Tibial artery (tissue), 4 donors: ENCODE measurements around the gene ANKRD10.

ENCODE experiments used
- DNase-seq, 2 donors: peaks; one replicate each; pipeline ENCODE4 v3.0.0-alpha.2; 2019
- H3K27ac ChIP-seq, 2 donors: fragments of 200-600 bp; sonication (generic) in 1 of 2; 1 replicate in 1 of 2; 2 replicates in 1 of 2; pipeline ENCODE4 v1.5.1; 2018 to 2019; ENCODE audit warnings: mild to moderate bottlenecking in 1 of 2
- H3K27me3 ChIP-seq, 2 donors: fragments of 200-600 bp; sonication (generic) in 1 of 2; one replicate each; pipeline versions ENCODE4 v1.5.1 to v1.6.0; 2016 to 2019
- H3K36me3 ChIP-seq, 3 donors: fragments of 200-600 bp; sonication (generic) in 2 of 3; one replicate each; pipeline ENCODE4 v1.5.1; 2016 to 2019; ENCODE audit warnings: mild to moderate bottlenecking in 2 of 3
- H3K4me1 ChIP-seq, 4 donors: fragments of 200-600 bp; sonication (generic) in 2 of 4; 1 replicate in 3 of 4; 2 replicates in 1 of 4; pipeline ENCODE4 v1.5.1; 2016 to 2019
- H3K4me3 ChIP-seq, 2 donors: fragments of 200-600 bp; sonication (generic) in 1 of 2; 1 replicate in 1 of 2; 2 replicates in 1 of 2; pipeline ENCODE4 v1.5.1; 2018 to 2019; ENCODE audit warnings: mild to moderate bottlenecking in 2 of 2
- H3K9me3 ChIP-seq, 3 donors: fragments of 200-600 bp; sonication (generic) in 1 of 3; one replicate each; pipeline ENCODE4 v1.5.1; 2016 to 2019
- CTCF ChIP-seq, 2 experiments: fragments of 200-600 bp in 1 of 2; fragments of 450-650 bp in 1 of 2; IDR thresholded peaks; one replicate each; pipeline ENCODE4 v1.5.1; 2017 to 2019; ENCODE audit warnings: antibody characterized with exemption in 2 of 2, mild to moderate bottlenecking in 1 of 2, moderate library complexity in 1 of 2
- intact Hi-C: fragments of 100-400 bp; cut with DNase I; formaldehyde crosslinking; loops from one replicate; pipeline ENCODE4 v1.15.0; 2023; ENCODE audit warnings: low total_unique reads

Gene ANKRD10

DNA sequence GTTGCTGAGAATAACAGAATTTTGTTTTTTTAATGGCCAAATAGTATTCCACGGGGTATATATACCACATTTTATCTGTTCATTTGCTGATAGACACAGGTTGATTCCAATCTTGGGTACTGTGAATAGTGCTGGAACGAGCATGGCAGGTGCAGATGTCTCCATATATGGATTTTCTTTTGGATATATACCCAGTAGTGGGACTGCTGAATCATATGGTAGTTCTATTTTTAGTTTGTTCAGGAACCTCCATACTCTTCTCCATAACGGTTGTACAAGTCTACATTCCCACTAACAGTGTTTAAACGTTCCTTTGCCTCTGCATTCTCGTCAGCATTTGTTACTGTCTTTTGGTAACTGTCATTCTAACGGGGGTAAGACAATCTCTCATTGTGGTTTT, 17.3 kb downstream of the ANKRD10 start:
- Histone ChIP-seq H3K27me3 (no peaks in the 10 kb centered on the region), H3K4me1 (peaks cover 0 to 3% (median 0%) of the 10 kb centered on the region in 4 donors), H3K4me3 (no peak overlapping the region), H3K36me3 (peaks cover 0 to 16% (median 14%) of the 10 kb centered on the region in 3 donors), H3K27ac (no peak overlapping the region), H3K9me3 (no peaks in the 10 kb centered on the region)
- no peak for TF ChIP-seq CTCF (IDR thresholded peaks at IDR 0.05)
- intact Hi-C loops: no loop called here
- no peak for DNase-seq

DNA sequence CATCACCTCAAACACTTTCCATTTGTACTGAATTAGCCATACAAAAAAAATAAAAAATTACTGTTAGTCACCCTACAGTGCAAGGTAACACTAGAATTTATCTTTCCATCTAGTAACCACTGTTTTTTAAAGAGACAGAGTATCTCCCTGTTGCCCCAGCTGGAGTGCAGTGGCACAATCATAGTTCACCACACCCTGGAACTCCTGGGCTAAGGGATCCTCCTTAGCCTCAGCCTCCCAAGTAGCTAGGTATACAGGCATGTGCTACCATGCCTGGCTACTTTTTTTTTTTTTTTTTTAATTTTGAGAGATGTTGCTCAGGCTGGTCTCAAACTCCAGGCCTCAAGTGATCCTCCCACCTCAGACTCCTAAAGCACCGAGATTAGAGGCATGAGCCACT, 17.9 kb downstream of the ANKRD10 start:
- no peak for TF ChIP-seq CTCF (IDR thresholded peaks at IDR 0.05)
- peaks cover 0 to 20% (median 15%) of the 10 kb centered on the region in 3 donors for H3K36me3 ChIP-seq
- intact Hi-C loops: no loop called here

GRCh38 chr13:110894086-110894485, 20.8 kb downstream of the ANKRD10 start:
- no peak overlapping the region for H3K27ac ChIP-seq

More for the DNA sequence above, 17.9 kb downstream of the ANKRD10 start:
- Histone ChIP-seq H3K4me1 (no peaks in the 10 kb centered on the region), H3K27me3 (no peaks in the 10 kb centered on the region), H3K9me3 (no peaks in the 10 kb centered on the region), H3K27ac (no peak overlapping the region), H3K4me3 (no peak overlapping the region)
- DNase-seq: no peak

GRCh38 chr13:110893571-110893970, 21.3 kb downstream of the ANKRD10 start:
- H3K4me1 ChIP-seq: no peaks in the 10 kb centered on the region
- H3K4me3 ChIP-seq: no peak overlapping the region
- TF ChIP-seq CTCF (IDR thresholded peaks at IDR 0.05): no peak
- intact Hi-C loops: no loop called here
- H3K36me3 ChIP-seq: peaks cover 0 to 21% (median 17%) of the 10 kb centered on the region in 3 donors
- no peaks in the 10 kb centered on the region for H3K27me3 ChIP-seq
- DNase-seq: no peak
- H3K27ac ChIP-seq: no peak overlapping the region
- H3K9me3 ChIP-seq: no peaks in the 10 kb centered on the region

More at GRCh38 chr13:110894086-110894485, 20.8 kb downstream of the ANKRD10 start:
- no peak for TF ChIP-seq CTCF (IDR thresholded peaks at IDR 0.05)
- H3K36me3 ChIP-seq: peaks cover 0 to 21% (median 17%) of the 10 kb centered on the region in 3 donors
- intact Hi-C loops: no loop called here
- no peak overlapping the region for H3K4me3 ChIP-seq
- H3K27me3 ChIP-seq: no peaks in the 10 kb centered on the region
- no peaks in the 10 kb centered on the region for H3K4me1 ChIP-seq
- DNase-seq: no peak
- H3K9me3 ChIP-seq: no peaks in the 10 kb centered on the region

DNA sequence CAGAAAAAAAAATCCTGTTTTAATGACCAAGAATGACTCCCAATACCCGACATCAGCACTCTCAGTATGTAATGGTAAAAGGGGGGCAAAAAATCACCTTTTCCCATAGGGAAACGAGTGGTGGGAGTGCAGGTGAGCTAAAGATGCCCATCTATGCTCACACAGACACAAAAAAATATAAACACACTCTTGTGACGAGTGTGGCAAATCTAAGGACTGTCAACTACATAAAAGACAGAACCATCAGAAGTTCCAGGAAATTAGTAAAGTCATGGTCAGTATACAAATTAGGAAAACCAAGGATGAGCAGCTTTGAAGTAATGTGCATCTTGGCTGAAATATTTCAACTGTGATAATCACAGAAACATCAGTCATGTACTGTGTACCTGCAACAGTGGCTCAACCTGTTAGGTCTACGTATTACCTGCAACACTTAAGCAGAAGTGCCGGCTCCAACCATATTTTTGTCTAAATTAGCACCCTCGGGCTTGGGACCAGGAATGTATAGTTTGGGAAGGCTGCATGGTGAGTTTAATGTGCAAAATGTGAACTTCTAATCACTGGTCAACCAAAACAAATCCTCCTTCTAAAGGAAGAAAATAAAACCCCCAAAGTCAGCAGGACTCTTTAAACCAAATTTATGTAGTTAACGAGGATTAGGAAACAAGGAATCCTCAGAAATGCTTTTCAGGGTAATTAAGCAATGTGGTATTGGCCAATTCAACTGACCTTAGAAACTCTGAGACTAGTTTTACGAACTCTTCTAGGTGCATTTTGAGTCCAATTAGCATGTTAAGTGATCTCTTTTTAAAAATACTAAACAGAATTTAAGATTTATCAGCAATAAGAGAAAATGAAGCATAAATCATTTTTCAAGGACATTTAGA, 24.3 kb downstream of the ANKRD10 start:
- Histone ChIP-seq H3K36me3 (peaks cover 0 to 21% (median 17%) of the 10 kb centered on the region in 3 donors), H3K4me3 (no peak overlapping the region), H3K9me3 (no peaks in the 10 kb centered on the region), H3K4me1 (no peaks in the 10 kb centered on the region), H3K27me3 (no peaks in the 10 kb centered on the region), H3K27ac (no peak overlapping the region)
- no peak for DNase-seq
- no peak for TF ChIP-seq CTCF (IDR thresholded peaks at IDR 0.05)
- intact Hi-C loops: no loop called here
